Measurements from ENCODE around the gene PPIL6. TPM values are rescaled to one million over a fixed set of nuclear protein-coding genes. Genes with fewer than 3 reads are reported as not detected.
"Not testable (repeated sequence)": the region's sequence is repeated elsewhere in the genome, so short reads cannot be mapped to it uniquely, and the experiment has no call there.

PPIL6 gene
- polyA plus RNA-seq, 2 donors = 0.16 to 0.82 TPM

GRCh38 chr6:109374326-109374892 lies 66.0 kb downstream of the PPIL6 start:
- Histone ChIP-seq H3K9me3 (ENCODE audit: control insufficient read depth in 2 of 2, insufficient read depth in 1 of 2, low read depth in 1 of 2, low read length in 1 of 2) (no peaks in the 10 kb centered on the region), H3K4me1 (ENCODE audit: control insufficient read depth in 2 of 2, insufficient read depth in 2 of 2, low read length in 1 of 2) (peaks cover 0 to 2% of the 10 kb centered on the region in 2 donors), H3K4me3 (ENCODE audit: low read depth in 1 of 2, low read length in 2 of 2) (no peak overlapping the region), H3K27ac (ENCODE audit: low read depth in 2 of 2, low read length in 1 of 2) (no peak overlapping the region), H3K27me3 (ENCODE audit: control insufficient read depth in 1 of 2, insufficient read depth in 2 of 2, low read length in 2 of 2) (no peaks in the 10 kb centered on the region), H3K36me3 (ENCODE audit: control insufficient read depth in 2 of 2, insufficient read depth in 2 of 2, low read length in 1 of 2) (peaks cover 3 to 9% of the 10 kb centered on the region in 2 donors)
- 82 to 86% methylated on average over 4 of the region's 4 CpGs for WGBS, 2 donors

GRCh38 chr6:109373762-109374161 lies 66.7 kb downstream of the PPIL6 start:
- no peaks in the 10 kb centered on the region for H3K27me3 ChIP-seq (ENCODE audit: control insufficient read depth in 1 of 2, insufficient read depth in 2 of 2, low read length in 2 of 2)
- H3K27ac ChIP-seq (ENCODE audit: low read depth in 2 of 2, low read length in 1 of 2) = no peak overlapping the region
- H3K9me3 ChIP-seq (ENCODE audit: control insufficient read depth in 2 of 2, insufficient read depth in 1 of 2, low read depth in 1 of 2, low read length in 1 of 2) = no peaks in the 10 kb centered on the region
- WGBS, 2 donors = 79 to 85% methylated on average over 4 of the region's 4 CpGs
- no peak overlapping the region for H3K4me3 ChIP-seq (ENCODE audit: low read depth in 1 of 2, low read length in 2 of 2)
- H3K36me3 ChIP-seq (ENCODE audit: control insufficient read depth in 2 of 2, insufficient read depth in 2 of 2, low read length in 1 of 2) = peaks cover 3 to 9% of the 10 kb centered on the region in 2 donors
- peaks cover 0 to 2% of the 10 kb centered on the region in 2 donors for H3K4me1 ChIP-seq (ENCODE audit: control insufficient read depth in 2 of 2, insufficient read depth in 2 of 2, low read length in 1 of 2)

DNA sequence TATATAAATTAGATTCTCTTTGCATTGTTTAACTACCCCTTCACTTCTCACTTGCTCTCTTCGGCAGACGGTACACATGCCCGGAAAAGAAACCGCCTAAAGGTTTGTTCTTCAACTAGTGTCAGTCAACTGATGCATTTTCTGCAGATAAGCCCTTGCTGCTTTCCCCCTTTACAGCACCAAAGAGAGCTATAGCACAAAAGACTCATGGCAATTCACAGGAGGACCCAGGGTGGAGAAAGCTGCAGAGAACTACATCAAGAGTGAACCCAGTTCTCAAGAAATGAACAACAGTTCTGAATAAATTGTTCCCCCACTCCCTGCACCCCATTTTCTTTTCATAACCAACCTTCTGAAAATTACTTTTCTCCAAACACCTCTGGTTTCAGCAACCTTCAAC lies 67.1 kb downstream of the PPIL6 start:
- Histone ChIP-seq H3K4me1 (ENCODE audit: control insufficient read depth in 2 of 2, insufficient read depth in 2 of 2, low read length in 1 of 2) (peaks cover 0 to 2% of the 10 kb centered on the region in 2 donors), H3K27ac (ENCODE audit: low read depth in 2 of 2, low read length in 1 of 2) (no peak overlapping the region), H3K4me3 (ENCODE audit: low read depth in 1 of 2, low read length in 2 of 2) (no peak overlapping the region), H3K9me3 (ENCODE audit: control insufficient read depth in 2 of 2, insufficient read depth in 1 of 2, low read depth in 1 of 2, low read length in 1 of 2) (no peaks in the 10 kb centered on the region), H3K36me3 (ENCODE audit: control insufficient read depth in 2 of 2, insufficient read depth in 2 of 2, low read length in 1 of 2) (peaks cover 3 to 9% of the 10 kb centered on the region in 2 donors), H3K27me3 (ENCODE audit: control insufficient read depth in 1 of 2, insufficient read depth in 2 of 2, low read length in 2 of 2) (no peaks in the 10 kb centered on the region)
- 84 to 87% methylated on average over 4 of the region's 4 CpGs for WGBS, 2 donors

DNA sequence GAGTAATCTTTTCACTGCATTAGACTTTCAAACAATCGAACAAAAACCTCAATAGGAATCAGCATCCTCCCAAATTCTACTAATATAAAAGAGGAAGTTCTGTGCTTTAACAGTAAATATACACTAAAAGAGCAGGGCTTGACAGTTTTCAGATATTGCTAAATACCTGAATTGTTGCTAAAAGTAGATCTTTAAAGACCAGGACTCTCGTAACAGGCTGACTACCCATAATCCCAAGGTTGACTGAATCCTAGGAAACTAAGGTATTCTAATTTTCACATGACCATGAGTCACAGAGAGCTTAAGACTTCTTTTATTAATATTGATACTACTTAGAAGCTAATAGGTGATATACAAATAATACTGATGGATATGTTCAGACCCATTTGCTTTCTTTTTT lies 68.3 kb downstream of the PPIL6 start:
- H3K27ac ChIP-seq (ENCODE audit: low read depth in 2 of 2, low read length in 1 of 2) = no peak overlapping the region
- H3K4me1 ChIP-seq (ENCODE audit: control insufficient read depth in 2 of 2, insufficient read depth in 2 of 2, low read length in 1 of 2) = peaks cover 0 to 2% of the 10 kb centered on the region in 2 donors
- 48 to 59% methylated on average over 2 of the region's 2 CpGs for WGBS, 2 donors
- H3K27me3 ChIP-seq (ENCODE audit: control insufficient read depth in 1 of 2, insufficient read depth in 2 of 2, low read length in 2 of 2) = no peaks in the 10 kb centered on the region
- H3K9me3 ChIP-seq (ENCODE audit: control insufficient read depth in 2 of 2, insufficient read depth in 1 of 2, low read depth in 1 of 2, low read length in 1 of 2) = no peaks in the 10 kb centered on the region
- peaks cover 3 to 9% of the 10 kb centered on the region in 2 donors for H3K36me3 ChIP-seq (ENCODE audit: control insufficient read depth in 2 of 2, insufficient read depth in 2 of 2, low read length in 1 of 2)
- H3K4me3 ChIP-seq (ENCODE audit: low read depth in 1 of 2, low read length in 2 of 2) = no peak overlapping the region

DNA sequence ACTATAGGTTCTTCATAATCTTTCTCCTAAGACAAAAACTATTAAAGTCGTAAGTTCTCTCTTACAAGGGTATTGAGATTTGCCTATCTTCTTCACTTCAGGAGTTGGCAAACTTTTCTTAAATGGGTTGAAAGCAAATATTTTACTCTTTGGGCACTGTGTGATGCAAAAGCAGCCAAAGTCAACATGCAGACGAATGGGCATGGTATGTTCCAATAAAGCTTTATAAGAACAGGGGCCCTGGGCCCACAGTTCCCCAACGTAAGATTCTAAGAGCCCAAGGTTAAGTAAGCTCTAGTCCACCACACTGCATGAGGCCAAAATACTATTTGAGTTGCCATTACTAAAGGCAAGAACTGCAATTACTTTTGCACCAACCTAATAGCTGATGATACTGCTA lies 69.6 kb downstream of the PPIL6 start:
- 60 to 64% methylated on average over 3 of the region's 3 CpGs for WGBS, 2 donors
- H3K9me3 ChIP-seq (ENCODE audit: control insufficient read depth in 2 of 2, insufficient read depth in 1 of 2, low read depth in 1 of 2, low read length in 1 of 2) = no peaks in the 10 kb centered on the region
- H3K27ac ChIP-seq (ENCODE audit: low read depth in 2 of 2, low read length in 1 of 2) = no peak overlapping the region
- H3K27me3 ChIP-seq (ENCODE audit: control insufficient read depth in 1 of 2, insufficient read depth in 2 of 2, low read length in 2 of 2) = no peaks in the 10 kb centered on the region
- H3K36me3 ChIP-seq (ENCODE audit: control insufficient read depth in 2 of 2, insufficient read depth in 2 of 2, low read length in 1 of 2) = peaks cover 2 to 9% of the 10 kb centered on the region in 2 donors
- H3K4me1 ChIP-seq (ENCODE audit: control insufficient read depth in 2 of 2, insufficient read depth in 2 of 2, low read length in 1 of 2) = peaks cover 0 to 2% of the 10 kb centered on the region in 2 donors
- no peak overlapping the region for H3K4me3 ChIP-seq (ENCODE audit: low read depth in 1 of 2, low read length in 2 of 2)

- 87 to 90% methylated on average over 1 of the region's 1 CpG for whole genome bisulfite sequencing, 2 donors
- peaks cover 0 to 2% of the 10 kb centered on the region in 2 donors for H3K4me1 ChIP-seq (ENCODE audit: control insufficient read depth in 2 of 2, insufficient read depth in 2 of 2, low read length in 1 of 2)
- peaks cover 2 to 9% of the 10 kb centered on the region in 2 donors for H3K36me3 ChIP-seq (ENCODE audit: control insufficient read depth in 2 of 2, insufficient read depth in 2 of 2, low read length in 1 of 2)
- H3K27me3 ChIP-seq (ENCODE audit: control insufficient read depth in 1 of 2, insufficient read depth in 2 of 2, low read length in 2 of 2) = no peaks in the 10 kb centered on the region
- H3K9me3 ChIP-seq (ENCODE audit: control insufficient read depth in 2 of 2, insufficient read depth in 1 of 2, low read depth in 1 of 2, low read length in 1 of 2) = no peaks in the 10 kb centered on the region
- H3K4me3 ChIP-seq (ENCODE audit: low read depth in 1 of 2, low read length in 2 of 2) = no peak overlapping the region
- no peak overlapping the region for H3K27ac ChIP-seq (ENCODE audit: low read depth in 2 of 2, low read length in 1 of 2)
These were observed 70.1 kb downstream of the PPIL6 start for GRCh38 chr6:109370336-109370735.

GRCh38 chr6:109369728-109370127 lies 70.7 kb downstream of the PPIL6 start:
- H3K27me3 ChIP-seq (ENCODE audit: control insufficient read depth in 1 of 2, insufficient read depth in 2 of 2, low read length in 2 of 2) = no peaks in the 10 kb centered on the region
- peaks cover 2 to 9% of the 10 kb centered on the region in 2 donors for H3K36me3 ChIP-seq (ENCODE audit: control insufficient read depth in 2 of 2, insufficient read depth in 2 of 2, low read length in 1 of 2)
- no peak overlapping the region for H3K4me3 ChIP-seq (ENCODE audit: low read depth in 1 of 2, low read length in 2 of 2)
- H3K27ac ChIP-seq (ENCODE audit: low read depth in 2 of 2, low read length in 1 of 2) = no peak overlapping the region
- peaks cover 0 to 2% of the 10 kb centered on the region in 2 donors for H3K4me1 ChIP-seq (ENCODE audit: control insufficient read depth in 2 of 2, insufficient read depth in 2 of 2, low read length in 1 of 2)
- WGBS, 2 donors = 91 to 92% methylated on average over 4 of the region's 4 CpGs
- no peaks in the 10 kb centered on the region for H3K9me3 ChIP-seq (ENCODE audit: control insufficient read depth in 2 of 2, insufficient read depth in 1 of 2, low read depth in 1 of 2, low read length in 1 of 2)

GRCh38 chr6:109364382-109365078 lies 75.9 kb downstream of the PPIL6 start:
- not testable (repeated sequence) for H3K9me3 ChIP-seq (ENCODE audit: control insufficient read depth in 2 of 2, insufficient read depth in 1 of 2, low read depth in 1 of 2, low read length in 1 of 2); H3K27ac ChIP-seq (ENCODE audit: low read depth in 2 of 2, low read length in 1 of 2); H3K4me3 ChIP-seq (ENCODE audit: low read depth in 1 of 2, low read length in 2 of 2); H3K4me1 ChIP-seq (ENCODE audit: control insufficient read depth in 2 of 2, insufficient read depth in 2 of 2, low read length in 1 of 2); H3K27me3 ChIP-seq (ENCODE audit: control insufficient read depth in 1 of 2, insufficient read depth in 2 of 2, low read length in 2 of 2)
- WGBS, 2 donors = 92 to 96% methylated on average over 4 to 5 of the region's 5 CpGs
- H3K36me3 ChIP-seq (ENCODE audit: control insufficient read depth in 2 of 2, insufficient read depth in 2 of 2, low read length in 1 of 2) = peaks cover 6 to 10% of the 10 kb centered on the region in 2 donors

GRCh38 chr6:109363753-109364152 lies 76.7 kb downstream of the PPIL6 start:
- Histone ChIP-seq H3K36me3 (ENCODE audit: control insufficient read depth in 2 of 2, insufficient read depth in 2 of 2, low read length in 1 of 2) (peaks cover 9 to 10% of the 10 kb centered on the region in 2 donors), H3K27ac (ENCODE audit: low read depth in 2 of 2, low read length in 1 of 2) (no peak overlapping the region), H3K4me3 (ENCODE audit: low read depth in 1 of 2, low read length in 2 of 2) (no peak overlapping the region), H3K4me1 (ENCODE audit: control insufficient read depth in 2 of 2, insufficient read depth in 2 of 2, low read length in 1 of 2) (no peaks in the 10 kb centered on the region), H3K27me3 (ENCODE audit: control insufficient read depth in 1 of 2, insufficient read depth in 2 of 2, low read length in 2 of 2) (no peaks in the 10 kb centered on the region), H3K9me3 (ENCODE audit: control insufficient read depth in 2 of 2, insufficient read depth in 1 of 2, low read depth in 1 of 2, low read length in 1 of 2) (no peaks in the 10 kb centered on the region)
- 99 to 100% methylated on average over 2 of the region's 2 CpGs for WGBS, 2 donors

Measured in esophagus (tissue), 2 donors.